Stimulated activated CD8-positive, alpha-beta memory T cell treated with anti-CD3 and anti-CD28 coated beads, Interleukin-4, amount 100 ng/mL, for 24 hours (primary cell): ENCODE results near the gene CD163L1.
"Not testable (repeated sequence)": the region's sequence is repeated elsewhere in the genome, so short reads cannot be mapped to it uniquely, and the experiment has no call there.

Source experiments
- DNase-seq: peaks from one replicate; pipeline ENCODE4 v3.0.0-alpha.2; 2020; ENCODE audit warnings: low read depth

CD163L1 gene

GRCh38 chr12:7444076-7444475 lies at the start of gene CD163L1:
CD163L1 (minus strand) TSS chr12:7444153; CDS start chr12:7444127, 26 bp downstream.
- no peak for DNase-seq

DNA sequence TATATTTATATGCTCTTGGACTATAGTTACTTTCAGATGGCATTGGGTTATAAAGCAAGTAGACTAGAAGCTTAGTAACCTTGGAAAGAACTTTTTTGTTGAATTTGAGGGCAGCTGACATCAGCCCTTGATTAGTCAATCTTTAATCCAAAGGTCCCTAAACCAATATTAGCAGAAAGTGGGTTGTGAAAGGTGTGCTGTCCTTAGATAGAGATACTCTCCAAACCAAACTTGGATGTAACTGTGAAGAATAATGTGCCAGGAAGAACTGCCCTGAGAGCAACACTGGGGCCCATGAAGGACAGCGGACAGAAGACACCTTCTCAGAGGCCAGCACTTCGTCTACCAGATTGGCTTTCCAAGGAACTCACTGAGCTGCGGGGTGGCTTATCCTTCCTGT lies 49.1 kb upstream of the CD163L1 start:
- DNase-seq = no peak

- no peak for DNase-seq
These were observed 42.6 kb upstream of the CD163L1 start for GRCh38 chr12:7486512-7486911.

- no peak for DNase-seq
These were observed 41.1 kb upstream of the CD163L1 start for GRCh38 chr12:7485095-7485494.

- DNase-seq = no peak
These were observed 39.4 kb upstream of the CD163L1 start for GRCh38 chr12:7483343-7483742.

DNA sequence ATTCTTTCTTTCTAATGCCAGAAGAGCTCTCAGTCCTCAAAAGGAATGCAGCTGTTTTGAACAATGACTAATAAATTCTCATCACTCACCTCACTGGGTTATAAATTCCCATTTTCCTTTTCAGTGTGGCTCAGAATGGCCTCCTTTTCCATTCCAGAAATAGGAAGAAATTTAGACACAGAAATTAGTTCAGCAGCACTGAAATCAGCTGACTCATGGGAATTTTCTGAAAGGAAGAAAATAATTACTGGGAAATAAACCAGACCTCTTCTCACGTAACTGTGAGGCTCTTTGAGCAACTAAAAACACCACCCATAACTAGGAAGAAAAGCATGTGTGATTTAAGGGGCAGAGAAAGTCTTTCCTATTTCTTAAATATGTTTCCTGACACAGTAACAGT lies 35.8 kb upstream of the CD163L1 start:
- no peak for DNase-seq

DNA sequence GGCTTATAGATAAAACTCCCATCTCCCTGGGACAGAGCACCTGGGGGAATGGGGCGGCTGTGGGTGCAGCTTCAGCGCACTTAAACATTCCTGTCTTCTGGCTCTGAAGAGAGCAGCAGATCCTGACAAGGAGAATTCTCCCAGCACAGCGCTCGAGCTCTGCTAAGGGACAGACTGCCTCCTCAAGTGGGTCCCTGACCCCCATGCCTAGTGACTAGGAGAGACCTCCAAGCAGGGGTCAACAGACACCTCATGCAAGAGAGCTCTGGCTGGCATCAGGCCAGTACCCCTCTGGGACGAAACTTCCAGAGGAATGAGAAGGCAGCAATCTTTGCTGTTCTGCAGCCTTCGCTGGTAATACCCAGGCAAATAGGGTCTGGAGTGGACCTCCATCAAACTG lies 28.1 kb upstream of the CD163L1 start:
- DNase-seq = no peak

- peak; percentile 22 for DNase-seq
These were observed 16.7 kb upstream of the CD163L1 start for GRCh38 chr12:7460375-7461259.

- DNase-seq = no peak
These were observed 16.0 kb upstream of the CD163L1 start for GRCh38 chr12:7459973-7460372.

DNA sequence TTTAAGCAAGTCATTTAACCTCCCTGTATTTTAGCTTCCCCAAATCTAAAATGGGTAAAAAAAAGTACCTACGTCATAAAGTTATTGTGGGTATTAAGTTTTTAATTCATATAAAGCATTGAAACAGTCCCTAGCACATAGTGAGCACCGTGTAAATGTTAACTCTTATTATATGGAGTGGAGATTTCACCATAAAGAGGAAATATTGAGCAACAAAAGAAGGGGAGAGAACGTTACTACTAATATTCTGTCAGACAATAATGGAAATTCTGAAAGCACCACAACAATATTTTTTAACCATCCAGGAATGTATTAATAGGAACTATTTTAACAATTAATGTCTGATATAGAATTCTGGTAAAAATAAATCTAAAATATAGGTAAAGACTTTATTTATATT lies 7.8 kb upstream of the CD163L1 start:
- DNase-seq = no peak

GRCh38 chr12:7450667-7451066 lies 6.7 kb upstream of the CD163L1 start:
- no peak for DNase-seq

DNA sequence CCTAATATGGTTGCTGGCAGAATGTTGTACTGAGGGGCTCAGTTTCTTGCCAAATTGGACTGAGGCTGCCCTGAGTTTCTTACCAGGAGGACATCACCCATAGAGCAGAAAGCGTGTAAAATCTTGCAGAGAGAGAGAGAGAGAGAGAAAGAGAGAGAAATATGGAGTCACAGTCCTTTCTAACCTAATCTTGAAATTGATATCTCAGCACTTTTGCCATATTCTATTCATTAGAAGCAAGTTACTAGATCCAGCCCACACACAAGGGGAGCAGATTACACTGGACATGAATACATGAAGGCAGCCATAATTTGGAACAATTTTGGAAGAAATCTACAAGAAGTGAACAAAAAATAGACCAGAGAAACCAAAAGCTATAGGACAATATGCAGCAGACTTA lies 4.1 kb upstream of the CD163L1 start:
- DNase-seq = no peak

DNA sequence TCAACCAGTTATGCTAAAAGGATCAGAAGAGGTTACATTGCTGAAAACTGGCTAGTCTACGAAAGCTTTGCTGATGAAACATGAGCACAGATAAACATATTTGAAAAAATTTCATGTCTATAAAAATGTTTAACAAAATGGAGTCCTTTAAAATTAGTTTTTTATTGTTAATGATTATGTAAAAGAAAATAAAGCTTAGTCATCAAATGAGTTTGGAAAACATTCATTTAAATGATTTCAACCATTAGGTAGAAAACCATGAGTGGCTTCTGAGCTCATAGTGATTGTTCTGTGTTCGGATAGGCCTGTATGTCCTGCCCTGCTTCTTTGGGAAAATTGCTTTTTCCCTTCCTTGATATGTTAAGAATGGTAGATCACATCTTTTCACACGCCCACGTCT lies 584 bp upstream of the CD163L1 start:
- no peak for DNase-seq

GRCh38 chr12:7441216-7441615 lies 2.7 kb downstream of the CD163L1 start:
- no peak for DNase-seq

- DNase-seq = peak; percentile 39
These were observed 4.1 kb downstream of the CD163L1 start for GRCh38 chr12:7439579-7440505.

GRCh38 chr12:7438291-7438995 lies 5.5 kb downstream of the CD163L1 start:
- not testable (repeated sequence) for DNase-seq

GRCh38 chr12:7437494-7437893 lies 6.5 kb downstream of the CD163L1 start:
- DNase-seq = not testable (repeated sequence)

- no peak for DNase-seq
These were observed 9.3 kb downstream of the CD163L1 start for GRCh38 chr12:7434670-7435069.

DNA sequence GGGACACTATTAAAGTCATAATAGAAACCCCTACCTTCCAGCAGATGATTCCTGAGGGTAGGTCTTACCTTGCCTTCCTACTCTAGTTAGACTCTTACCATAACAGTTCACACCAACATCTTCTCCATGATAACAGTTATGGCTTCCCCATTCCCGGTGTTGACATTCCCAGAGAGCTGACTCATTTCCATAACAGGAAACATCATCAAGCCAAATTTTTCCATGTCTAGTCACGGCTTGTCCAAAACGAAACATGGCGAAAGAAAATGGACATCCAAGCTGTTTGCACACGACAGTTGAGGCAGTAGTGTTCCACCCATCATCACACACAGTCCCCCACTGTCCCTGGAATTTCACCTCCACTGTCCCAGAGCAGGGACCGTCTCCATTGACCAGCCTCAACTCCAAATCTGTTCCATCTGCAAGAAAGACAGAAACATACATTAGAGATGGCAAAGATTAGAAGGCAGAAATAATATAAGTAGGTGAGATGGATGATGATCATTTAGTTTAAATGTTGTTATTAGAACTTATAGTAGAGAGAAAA lies 10.6 kb downstream of the CD163L1 start:
- no peak for DNase-seq

DNA sequence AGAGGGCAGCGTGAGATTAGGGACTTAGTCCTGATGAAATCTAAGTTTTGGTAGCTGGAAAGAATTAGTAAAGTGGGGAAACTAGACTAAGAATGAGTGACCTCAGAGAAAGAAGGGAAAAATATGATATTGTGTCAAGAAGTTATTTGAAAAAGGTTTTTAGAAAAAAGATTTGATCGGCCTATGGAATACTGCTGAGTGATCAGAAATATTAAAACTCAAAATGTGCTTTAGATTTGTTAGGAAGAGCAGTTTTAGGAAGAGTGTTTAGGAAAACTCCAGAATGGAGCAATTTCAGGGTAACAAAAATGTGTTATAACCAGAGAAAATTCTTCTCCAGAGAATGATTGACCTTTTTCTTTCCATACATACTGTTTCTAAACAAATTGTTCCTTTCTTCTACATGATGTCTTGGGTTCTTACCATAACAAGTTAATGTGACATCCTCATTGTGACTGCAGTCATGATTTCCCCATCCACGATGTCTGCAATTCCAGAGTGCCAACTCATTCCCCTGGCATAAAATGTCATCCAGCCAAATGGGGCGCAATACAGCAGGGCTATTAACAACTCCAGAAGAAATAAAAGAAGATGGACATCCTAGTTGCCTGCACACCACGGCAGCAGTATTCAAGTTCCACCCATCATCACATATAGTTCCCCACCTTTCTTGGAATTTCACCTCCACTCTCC lies 11.8 kb downstream of the CD163L1 start:
- no peak for DNase-seq

DNA sequence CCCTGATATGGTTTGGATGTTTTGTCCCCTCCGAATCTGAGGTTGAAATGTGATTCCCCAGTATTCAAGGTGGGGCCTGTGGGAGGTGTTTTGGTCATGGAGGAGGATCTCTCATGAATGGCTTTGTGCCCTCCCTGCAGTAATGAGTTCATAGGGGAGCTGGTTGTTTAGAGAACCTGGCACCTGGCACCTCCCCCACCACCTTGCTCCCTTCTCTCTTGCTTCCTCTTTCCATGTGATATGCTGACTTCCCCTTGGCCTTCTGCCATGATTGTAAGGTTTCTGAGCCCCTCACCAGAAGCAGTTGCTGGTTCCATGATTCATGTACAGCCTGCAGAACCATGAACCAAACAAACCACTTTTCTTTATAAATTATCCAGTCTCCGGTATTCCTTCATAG lies 32.6 kb downstream of the CD163L1 start:
- no peak for DNase-seq
